A549 treated with dexamethasone at 1 μM for 4 hours (cell line): Measurements from ENCODE around the gene MIPEP. TPM values are rescaled to one million over a fixed set of nuclear protein-coding genes. Genes with fewer than 3 reads are reported as not detected.

Source experiments
- total RNA-seq: library from RNA; stranded (reverse); fragments of 200-300 nt; extraction: Qiagen RNA extraction; gene quantifications from 5 replicates; pipeline ENCODE4 v1.2.3, GENCODE V29; 2022

The MIPEP gene
- 18.7 to 29.4 TPM (median 25.5 TPM) in 5 replicates for total RNA-seq

DNA sequence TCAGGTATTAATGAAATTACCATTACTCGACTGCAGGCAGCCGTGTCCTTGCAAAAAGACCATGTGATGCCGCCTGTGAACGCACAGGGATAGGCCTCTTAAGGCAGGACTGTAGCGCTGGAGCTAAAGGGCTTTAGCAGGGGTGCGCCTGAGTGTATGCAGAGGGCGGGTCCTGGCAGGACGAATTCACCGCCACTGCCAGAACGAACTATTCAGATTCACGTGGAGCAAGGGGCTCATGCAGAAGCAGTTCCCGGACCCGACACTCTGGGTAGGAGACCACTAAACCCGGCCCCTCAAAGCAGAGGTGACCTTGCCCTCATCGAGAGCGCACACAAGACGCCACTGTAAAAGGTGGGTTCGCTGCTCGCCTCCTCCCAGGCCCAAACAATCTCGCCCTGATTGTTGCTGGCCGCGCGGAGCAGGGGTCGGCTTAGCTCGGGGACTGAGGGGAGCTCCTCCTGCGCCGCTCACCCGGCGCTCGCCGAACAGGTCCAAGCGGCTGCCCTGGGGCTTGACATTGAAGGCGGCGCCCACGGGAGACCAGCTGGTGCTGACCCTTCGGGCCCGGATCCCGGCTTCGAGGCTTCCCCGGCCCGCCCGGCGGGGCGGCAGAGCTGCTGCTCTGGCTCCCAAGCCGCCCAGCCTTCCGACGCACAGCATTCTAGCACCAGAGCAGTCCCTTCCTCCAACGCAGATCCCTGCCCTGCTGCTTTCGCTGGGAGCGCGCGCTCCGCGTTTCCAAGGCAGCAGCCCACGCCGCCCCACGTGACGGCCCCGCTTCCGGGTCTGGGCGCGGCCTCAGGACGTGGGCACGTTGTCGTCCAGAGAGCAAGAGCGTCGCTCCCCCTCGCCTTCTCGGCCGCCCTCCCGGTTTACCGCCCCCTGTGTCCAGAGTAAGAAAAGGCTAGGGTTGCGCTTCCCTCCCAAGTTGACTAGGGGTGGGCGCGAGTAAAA is at the start of gene MIPEP:
Gene MIPEP, minus strand, starts transcription at position 743 of the 957 bp plus-strand sequence. Its CDS starts 80 bp downstream, at position 663.

DNA sequence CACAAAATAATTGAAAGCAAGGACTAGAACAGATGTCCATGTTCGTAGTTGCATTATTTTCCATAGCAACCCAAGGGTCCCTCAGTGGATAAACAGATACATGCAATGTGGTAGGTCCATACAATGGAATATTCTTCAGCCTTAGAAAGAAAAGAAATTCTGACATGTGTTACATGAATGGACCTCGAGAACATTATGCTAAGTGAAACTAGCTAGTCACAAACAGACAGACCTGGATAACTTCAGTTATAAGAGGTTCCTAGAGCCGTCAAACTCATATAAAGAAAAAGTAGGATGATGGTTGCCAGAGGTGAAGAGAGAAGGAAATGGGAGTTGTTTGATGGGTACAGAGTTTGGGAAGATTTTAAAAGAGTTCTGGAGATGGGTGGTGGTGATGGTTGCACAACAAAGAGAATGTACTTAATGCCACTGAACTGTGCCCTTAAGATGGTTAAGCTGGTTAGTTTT is 8.3 kb upstream of the MIPEP start, which contains the start of gene C1QTNF9B:
Gene C1QTNF9B, minus strand, starts transcription at position 51 of the 468 bp plus-strand sequence.

Other genes with a start within 250 kb of the MIPEP start
- gene C1QTNF9B, start 8.1 kb upstream of the MIPEP start, total RNA-seq: not detected in 5 replicates